ENCODE results near the gene SYCP2.
"Not testable (repeated sequence)": the region's sequence is repeated elsewhere in the genome, so short reads cannot be mapped to it uniquely, and the experiment has no call there.

The SYCP2 gene

GRCh38 chr20:59933296-59933848 is at the start of gene SYCP2:
Gene SYCP2, minus strand, starts transcription at chr20:59933637. Its CDS starts 11,224 bp downstream, at chr20:59922413.
- peak; percentile 41 for DNase-seq (ENCODE audit: low read depth)

GRCh38 chr20:59983076-59983475 is 49.6 kb upstream of the SYCP2 start:
- no peak for DNase-seq (ENCODE audit: low read depth)

- no peak for DNase-seq (ENCODE audit: low read depth)
These were observed 43.6 kb upstream of the SYCP2 start for GRCh38 chr20:59977086-59977485.

- DNase-seq (ENCODE audit: low read depth): peak; percentile 10
These were observed 42.8 kb upstream of the SYCP2 start for GRCh38 chr20:59976156-59976782.

GRCh38 chr20:59972037-59972801 is 38.8 kb upstream of the SYCP2 start:
- DNase-seq (ENCODE audit: low read depth): peak; percentile 20

- no peak for DNase-seq (ENCODE audit: low read depth)
These were observed 38.0 kb upstream of the SYCP2 start for GRCh38 chr20:59971428-59971827.

GRCh38 chr20:59966428-59966827 is 33.0 kb upstream of the SYCP2 start:
- DNase-seq (ENCODE audit: low read depth): no peak

GRCh38 chr20:59962155-59962554 is 28.7 kb upstream of the SYCP2 start:
- no peak for DNase-seq (ENCODE audit: low read depth)

- DNase-seq (ENCODE audit: low read depth): no peak
These were observed 28.0 kb upstream of the SYCP2 start for GRCh38 chr20:59961423-59961822.

- DNase-seq (ENCODE audit: low read depth): no peak
These were observed 25.2 kb upstream of the SYCP2 start for GRCh38 chr20:59958626-59959025.

- no peak for DNase-seq (ENCODE audit: low read depth)
These were observed 24.7 kb upstream of the SYCP2 start, which contains the start of gene CDH26 for GRCh38 chr20:59958123-59958522. Gene CDH26, plus strand, starts transcription at chr20:59958423. Its CDS starts 304 bp downstream, at chr20:59958727.

GRCh38 chr20:59957568-59957967 is 24.1 kb upstream of the SYCP2 start:
- not testable (repeated sequence) for DNase-seq (ENCODE audit: low read depth)

- peak; percentile 9 for DNase-seq (ENCODE audit: low read depth)
These were observed 21.8 kb upstream of the SYCP2 start for GRCh38 chr20:59955131-59955796.

- DNase-seq (ENCODE audit: low read depth): no peak
These were observed 21.3 kb upstream of the SYCP2 start for GRCh38 chr20:59954718-59955117.

- no peak for DNase-seq (ENCODE audit: low read depth)
These were observed 16.5 kb upstream of the SYCP2 start for GRCh38 chr20:59949911-59950310.

GRCh38 chr20:59948828-59949720 is 15.6 kb upstream of the SYCP2 start:
- DNase-seq (ENCODE audit: low read depth): peak; percentile 39

- no peak for DNase-seq (ENCODE audit: low read depth)
These were observed 14.8 kb upstream of the SYCP2 start for GRCh38 chr20:59948212-59948611.

- no peak for DNase-seq (ENCODE audit: low read depth)
These were observed 13.9 kb upstream of the SYCP2 start for GRCh38 chr20:59947376-59947775.

- no peak for DNase-seq (ENCODE audit: low read depth)
These were observed 12.3 kb upstream of the SYCP2 start for GRCh38 chr20:59945731-59946130.

- no peak for DNase-seq (ENCODE audit: low read depth)
These were observed 11.7 kb upstream of the SYCP2 start for GRCh38 chr20:59945175-59945574.

- no peak for DNase-seq (ENCODE audit: low read depth)
These were observed 11.3 kb upstream of the SYCP2 start for GRCh38 chr20:59944726-59945125.

- no peak for DNase-seq (ENCODE audit: low read depth)
These were observed 8.8 kb upstream of the SYCP2 start for GRCh38 chr20:59942245-59942644.

Data from fibroblast of gingiva (primary cell).